Lung (tissue), 12 donors: ENCODE measurements around the gene VEGFB. TPM values are rescaled to one million over a fixed set of nuclear protein-coding genes. Genes with fewer than 3 reads are reported as not detected.

Experiments
- ATAC-seq: fragments of 200-7000 bp; cut with Tn5 transposase; one replicate; pipeline ENCODE4 v1.9.1; 2020; ENCODE audit warnings: moderate number of reproducible peaks; ENCODE audit not compliant: insufficient read depth, low FRiP score
- DNase-seq, 3 donors: peaks; one replicate each; pipeline ENCODE4 v3.0.0-alpha.2; 2013 to 2017
- H3K27ac ChIP-seq, 2 donors: one replicate each; pipeline ENCODE4 v1.5.1; 2013; ENCODE audit warnings: mild to moderate bottlenecking in 2 of 2, moderate library complexity in 2 of 2, control low read depth in 1 of 2, inconsistent platforms in 1 of 2, low read depth in 1 of 2, low read length in 1 of 2
- H3K27me3 ChIP-seq, 3 donors: one replicate each; pipeline ENCODE4 v1.5.1; 2013; ENCODE audit warnings: low read length in 2 of 3; ENCODE audit not compliant: control insufficient read depth in 3 of 3, insufficient read depth in 3 of 3
- H3K36me3 ChIP-seq, 4 donors: one replicate each; pipeline ENCODE4 v1.5.1; 2013; ENCODE audit warnings: low read length in 4 of 4, mild to moderate bottlenecking in 1 of 4, moderate library complexity in 1 of 4; ENCODE audit not compliant: control insufficient read depth in 4 of 4, insufficient read depth in 4 of 4
- H3K4me1 ChIP-seq, 5 donors: one replicate each; pipeline ENCODE4 v1.5.1; 2013; ENCODE audit warnings: low read length in 5 of 5, mild to moderate bottlenecking in 2 of 5, moderate library complexity in 1 of 5; ENCODE audit not compliant: control insufficient read depth in 5 of 5, insufficient read depth in 5 of 5
- H3K4me3 ChIP-seq: one replicate; pipeline ENCODE4 v1.5.1; 2013; ENCODE audit warnings: mild to moderate bottlenecking, control low read depth, moderate library complexity
- H3K9ac ChIP-seq, 2 donors: one replicate each; pipeline ENCODE4 v1.5.1; 2013; ENCODE audit warnings: low read length in 2 of 2, control low read depth in 1 of 2; ENCODE audit not compliant: insufficient read depth in 1 of 2
- H3K9me3 ChIP-seq, 4 donors: one replicate each; pipeline ENCODE4 v1.5.1; 2013; ENCODE audit warnings: low read length in 3 of 4, mild to moderate bottlenecking in 1 of 4, moderate library complexity in 1 of 4; ENCODE audit not compliant: control insufficient read depth in 4 of 4, insufficient read depth in 3 of 4
- WGBS, 2 donors: extraction: QIAGEN DNeasy Blood & Tissue Kit; methylation state at CpG; one replicate each; pipeline ENCODE4 v1.1.7; 2013; 5-methylcytosine and 5-hydroxymethylcytosine counted together
- polyA plus RNA-seq, 2 donors: library from polyadenylated mRNA; stranded (reverse); fragments of 200-250 nt; gene quantifications; one replicate each; pipeline ENCODE4 v1.2.1, GENCODE V29; 2013
- total RNA-seq, 2 donors: library from RNA; depleted of rRNA in 1 of 2; stranded (reverse); fragments of >200 nt in 1 of 2; gene quantifications; one replicate each; pipeline ENCODE4 v1.2.1, GENCODE V29; 2014 to 2021
- TF ChIP-seq, protein P1 (sequence below): IDR thresholded peaks from 2 replicates; pipeline ENCODE4 v1.5.1; 2012; ENCODE audit warnings: mild to moderate bottlenecking; ENCODE audit errors: control extremely low read depth, extremely low read depth
- donor health status: control.
- donor health status: control.
- donor health status: Bipolar disorder and iron deficiency.
- donor health status: healthy.
- donor health status: DM: yes; HTN: yes; CAD: no.

VEGFB gene
- total and polyA plus RNA-seq, 4 donors: 37.8 to 124 (median 79.4) TPM

DNA sequence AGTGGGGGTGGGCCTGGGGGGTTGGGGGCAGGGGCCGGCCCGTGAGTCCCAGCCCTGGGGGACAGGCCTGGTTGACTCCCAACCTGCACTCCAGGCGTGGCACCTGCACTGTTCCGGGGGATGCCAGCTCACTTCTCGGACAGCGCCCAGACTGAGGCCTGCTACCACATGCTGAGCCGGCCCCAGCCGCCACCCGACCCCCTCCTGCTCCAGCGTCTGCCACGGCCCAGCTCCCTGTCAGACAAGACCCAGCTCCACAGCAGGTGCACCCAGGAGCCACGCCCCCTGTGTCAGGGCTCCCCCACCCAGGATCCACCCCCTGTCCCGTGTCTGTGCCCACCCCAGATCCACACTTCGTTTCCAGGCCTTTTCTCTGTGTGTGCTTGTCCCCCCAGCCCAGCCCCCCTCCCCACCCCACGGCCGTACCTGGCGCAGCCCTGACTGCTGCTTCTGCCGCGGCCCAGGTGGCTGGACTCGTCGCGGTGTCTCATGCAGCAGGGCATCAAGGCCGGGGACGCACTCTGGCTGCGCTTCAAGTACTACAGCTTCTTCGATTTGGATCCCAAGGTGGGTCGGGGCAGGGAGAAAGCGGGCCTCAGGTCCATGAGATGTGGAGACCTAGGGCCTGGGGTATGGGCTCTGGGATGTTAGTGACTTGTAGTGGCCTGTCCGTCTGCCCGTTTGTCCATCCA is 23.1 kb upstream of the VEGFB start:
- Histone ChIP-seq H3K4me3 (no peak overlapping the region), H3K4me1 (peaks cover 0 to 22% (median 0%) of the 10 kb centered on the region in 5 donors), H3K27me3 (no peaks in the 10 kb centered on the region), H3K9me3 (peaks cover 0 to 2% (median 0%) of the 10 kb centered on the region in 4 donors), H3K36me3 (peaks cover 0 to 25% (median 2%) of the 10 kb centered on the region in 4 donors), H3K27ac (no peak overlapping the region), H3K9ac (no peak overlapping the region)
- ATAC-seq: no peak
- no peak for DNase-seq
- 90 to 93% methylated on average over 30 of the region's 30 CpGs for WGBS, 2 donors
- TF ChIP-seq, protein P1, sequence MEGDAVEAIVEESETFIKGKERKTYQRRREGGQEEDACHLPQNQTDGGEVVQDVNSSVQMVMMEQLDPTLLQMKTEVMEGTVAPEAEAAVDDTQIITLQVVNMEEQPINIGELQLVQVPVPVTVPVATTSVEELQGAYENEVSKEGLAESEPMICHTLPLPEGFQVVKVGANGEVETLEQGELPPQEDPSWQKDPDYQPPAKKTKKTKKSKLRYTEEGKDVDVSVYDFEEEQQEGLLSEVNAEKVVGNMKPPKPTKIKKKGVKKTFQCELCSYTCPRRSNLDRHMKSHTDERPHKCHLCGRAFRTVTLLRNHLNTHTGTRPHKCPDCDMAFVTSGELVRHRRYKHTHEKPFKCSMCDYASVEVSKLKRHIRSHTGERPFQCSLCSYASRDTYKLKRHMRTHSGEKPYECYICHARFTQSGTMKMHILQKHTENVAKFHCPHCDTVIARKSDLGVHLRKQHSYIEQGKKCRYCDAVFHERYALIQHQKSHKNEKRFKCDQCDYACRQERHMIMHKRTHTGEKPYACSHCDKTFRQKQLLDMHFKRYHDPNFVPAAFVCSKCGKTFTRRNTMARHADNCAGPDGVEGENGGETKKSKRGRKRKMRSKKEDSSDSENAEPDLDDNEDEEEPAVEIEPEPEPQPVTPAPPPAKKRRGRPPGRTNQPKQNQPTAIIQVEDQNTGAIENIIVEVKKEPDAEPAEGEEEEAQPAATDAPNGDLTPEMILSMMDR: no peak

DNA sequence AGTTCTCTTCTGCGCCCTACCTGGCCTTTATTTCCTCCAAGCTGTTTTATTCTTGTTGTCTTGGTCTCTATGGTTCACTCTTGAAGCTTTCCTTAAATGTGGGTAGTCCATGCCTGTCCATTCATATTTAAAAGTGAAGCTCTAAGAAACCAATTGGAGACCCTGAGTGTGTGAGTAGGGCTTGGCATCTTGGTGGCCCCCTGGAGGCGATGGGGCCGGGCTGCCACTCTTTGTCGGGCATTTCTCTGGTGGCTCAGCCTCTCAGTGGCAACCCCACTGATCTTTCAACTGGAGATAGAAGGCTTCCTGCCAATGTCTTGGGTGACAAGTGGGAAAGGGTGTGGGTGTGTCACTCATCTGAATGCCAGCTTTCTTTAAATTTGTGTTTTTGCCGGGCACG is 17.5 kb upstream of the VEGFB start:
- no peak overlapping the region for H3K9ac ChIP-seq
- H3K9me3 ChIP-seq: no peaks in the 10 kb centered on the region
- peaks cover 0 to 36% (median 0%) of the 10 kb centered on the region in 4 donors for H3K36me3 ChIP-seq
- H3K27me3 ChIP-seq: no peaks in the 10 kb centered on the region
- 84 to 89% methylated on average over 6 of the region's 6 CpGs for WGBS, 2 donors
- H3K27ac ChIP-seq: no peak overlapping the region
- peaks cover 0 to 3% (median 0%) of the 10 kb centered on the region in 5 donors for H3K4me1 ChIP-seq
- TF ChIP-seq, protein P1: no peak
- ATAC-seq (no peak), DNase-seq (no peak)
- no peak overlapping the region for H3K4me3 ChIP-seq

DNA sequence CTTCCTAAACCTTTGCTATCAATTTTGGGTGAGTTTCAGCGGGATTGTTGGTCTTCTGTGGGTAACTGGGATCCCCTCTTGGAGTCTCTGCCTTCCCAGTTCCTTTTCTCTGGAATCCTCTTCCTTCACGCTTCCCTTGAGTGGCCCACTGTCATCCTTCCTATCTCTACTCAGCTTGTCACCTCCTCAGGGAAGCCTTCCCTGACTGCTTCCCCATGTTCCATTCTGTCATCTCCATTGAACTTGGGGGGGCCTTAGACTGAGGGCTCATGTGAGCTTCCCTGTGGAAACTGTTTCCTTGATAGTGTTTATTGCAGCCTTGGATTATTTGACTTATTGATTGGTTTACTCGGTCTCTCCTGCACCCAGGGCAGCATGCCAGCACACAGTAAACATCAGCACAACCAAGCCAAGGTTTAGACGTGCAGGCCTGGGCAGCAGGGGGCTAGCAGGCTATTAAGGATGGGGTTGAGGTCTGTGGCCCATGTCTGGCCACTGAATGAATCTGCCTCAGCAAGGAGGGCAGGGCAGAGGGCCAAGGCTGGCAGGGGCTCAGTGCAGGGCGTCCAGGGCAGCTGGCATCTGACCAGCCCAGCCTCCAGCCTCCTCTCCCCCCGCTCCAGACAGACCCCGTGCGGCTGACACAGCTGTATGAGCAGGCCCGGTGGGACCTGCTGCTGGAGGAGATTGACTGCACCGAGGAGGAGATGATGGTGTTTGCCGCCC is 15.6 kb upstream of the VEGFB start:
- ATAC-seq (no peak), DNase-seq (no peak)
- H3K4me1 ChIP-seq: peaks cover 0 to 3% (median 0%) of the 10 kb centered on the region in 5 donors
- TF ChIP-seq, protein P1: no peak
- no peak overlapping the region for H3K9ac ChIP-seq
- no peaks in the 10 kb centered on the region for H3K27me3 ChIP-seq
- peaks cover 0 to 41% (median 0%) of the 10 kb centered on the region in 4 donors for H3K36me3 ChIP-seq
- 82 to 89% methylated on average over 11 of the region's 11 CpGs for WGBS, 2 donors
- no peak overlapping the region for H3K27ac ChIP-seq
- no peak overlapping the region for H3K4me3 ChIP-seq
- no peaks in the 10 kb centered on the region for H3K9me3 ChIP-seq
